ENCODE results near the gene PRKCD. TPM values are rescaled to one million over a fixed set of nuclear protein-coding genes. Genes with fewer than 3 reads are reported as not detected.

The PRKCD gene
- total and polyA plus RNA-seq, 2 of the 4 experiments (the other 2 are of a cell fraction), result 4.3 to 19.0 TPM

DNA sequence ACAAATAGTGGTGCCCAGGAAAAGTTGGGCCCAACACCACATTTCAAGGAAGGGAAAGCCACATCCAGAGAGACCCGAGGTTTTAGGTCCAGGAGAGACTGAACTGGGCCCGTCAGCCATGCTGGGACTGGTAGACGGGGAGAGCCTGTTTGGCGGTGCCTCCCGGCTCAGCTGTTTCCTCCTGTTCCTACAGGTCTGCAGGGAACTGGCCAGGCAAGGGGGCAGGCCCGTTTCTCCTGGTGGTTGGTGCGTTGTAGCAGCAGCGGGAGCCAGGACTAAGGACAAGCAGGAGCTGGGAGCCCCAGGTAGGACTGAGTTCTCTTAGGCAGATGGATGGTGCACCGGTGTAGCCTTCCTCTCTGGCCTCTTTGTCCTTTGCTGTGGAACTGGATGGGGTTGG is 3.9 kb downstream of the PRKCD start:
- DNase-seq (no peak), ATAC-seq (ENCODE audit: low read depth) (no peak)
- no TSS peak for BruUV-seq (replicated peaks)
- H2BK20ac ChIP-seq (ENCODE audit: low read depth, low read length), result no peak overlapping the region
- H4K20me1 ChIP-seq (ENCODE audit: insufficient read depth, low read length), result peaks cover 13% of the 10 kb centered on the region; the same call in 1 of the 2 replicates
- peaks cover 22 to 66% of the 10 kb centered on the region in 2 experiments for H3K79me1 ChIP-seq (ENCODE audit: low read depth in 1 of 2, low read length in 2 of 2)
- H4K8ac ChIP-seq (ENCODE audit: low read depth in 2 of 2, low read length in 2 of 2), result no peak overlapping the region
- H3K14ac ChIP-seq (replicated peaks; ENCODE audit: low read depth, low read length), result no peak overlapping the region
- no peak overlapping the region for H2AK5ac ChIP-seq (ENCODE audit: low read depth, low read length)
- POLR2A ChIA-PET (ENCODE audit: unreplicated experiment), result no interaction called here
- H3K9me3 ChIP-seq (ENCODE audit: control insufficient read depth, insufficient read depth, low read length), result no peaks in the 10 kb centered on the region
- no peak overlapping the region for H3K4me2 ChIP-seq (ENCODE audit: low read depth, low read length)
- H3K18ac ChIP-seq (ENCODE audit: low read depth, low read length), result no peak overlapping the region
- CTCF ChIA-PET, result no interaction called here
- dilution Hi-C loops (cut with HindIII; ENCODE audit: low sequenced_read_pairs, unreplicated experiment) (no loop called here), intact Hi-C loops (cut with micrococcal nuclease) (no loop called here), in situ Hi-C loops (cut with MboI; ENCODE audit: low sequenced_read_pairs) (no loop called here)
- 0 out of 2 replicates have a peak, but pooled peaks cover 2% of the 10 kb centered on the region for H3K36me3 ChIP-seq (ENCODE audit: control insufficient read depth, insufficient read depth, low read length)
- no peak overlapping the region for H4K91ac ChIP-seq (ENCODE audit: insufficient read depth, low read depth, low read length)
- H3K9ac ChIP-seq (ENCODE audit: low read depth, low read length), result no peak overlapping the region
- H3K4me1 ChIP-seq (ENCODE audit: control insufficient read depth, insufficient read depth, low read length), result peaks cover 21% of the 10 kb centered on the region
- no peak overlapping the region for H4K5ac ChIP-seq (ENCODE audit: low read depth, low read length)
- H3K4ac ChIP-seq (ENCODE audit: low read depth, low read length), result no peak overlapping the region
- H3K9me1 ChIP-seq (ENCODE audit: insufficient read depth, low read length), result peaks cover 26% of the 10 kb centered on the region
- no peak overlapping the region for H3K27ac ChIP-seq (ENCODE audit: insufficient read depth, low read length)
- no peak overlapping the region for H3K4me3 ChIP-seq (ENCODE audit: insufficient read depth, low read depth, low read length)
- H3K23ac ChIP-seq (ENCODE audit: low read depth, low read length), result no peak overlapping the region
- H2BK5ac ChIP-seq (ENCODE audit: low read depth, low read length, poor library complexity, severe bottlenecking), result no peak overlapping the region
- no peak overlapping the region for H2BK120ac ChIP-seq (ENCODE audit: low read depth, low read length)
- H3K56ac ChIP-seq (ENCODE audit: extremely low read depth, insufficient read depth, low read length), result no peak overlapping the region
- 76% methylated on average over 5 of the region's 9 CpGs; no CpG with 5 or more reads in 1 of the 2 experiments for WGBS, 2 experiments (ENCODE audit: extremely low coverage in 2 of 2, insufficient read length in 1 of 2)
- H2AK9ac ChIP-seq (replicated peaks; ENCODE audit: low read depth, low read length, poor library complexity), result no peak overlapping the region
- no peak overlapping the region for H2BK15ac ChIP-seq (ENCODE audit: low read depth, low read length)
- H3K27me3 ChIP-seq (ENCODE audit: control insufficient read depth, insufficient read depth, low read length), result no peaks in the 10 kb centered on the region
- no peak overlapping the region for H2AFZ ChIP-seq (replicated peaks; ENCODE audit: low read length, poor library complexity)
- TF ChIP-seq RFX5 (IDR thresholded peaks at IDR 0.05; ENCODE audit: low read depth, low read length), result no peak
- no peak for TF ChIP-seq BHLHE40 (IDR thresholded peaks at IDR 0.05; ENCODE audit: low read depth, low read length)
- TF ChIP-seq MAFK (IDR thresholded peaks at IDR 0.05; ENCODE audit: low read depth, low read length), result no peak

All from IMR-90 (cell line).